Erythroblast (primary cell): ENCODE data around the gene SAP30BP.

Source experiments
- GATA1 ChIP-seq: IDR thresholded peaks from 2 replicates; pipeline ENCODE4 v1.6.1; 2011; ENCODE audit warnings: low read depth, mild to moderate bottlenecking, control low read depth, low read length, moderate library complexity
- POLR2A ChIP-seq: IDR thresholded peaks from 2 replicates; pipeline ENCODE4 v1.6.1; 2011; ENCODE audit warnings: mild to moderate bottlenecking, low read length

DNA sequence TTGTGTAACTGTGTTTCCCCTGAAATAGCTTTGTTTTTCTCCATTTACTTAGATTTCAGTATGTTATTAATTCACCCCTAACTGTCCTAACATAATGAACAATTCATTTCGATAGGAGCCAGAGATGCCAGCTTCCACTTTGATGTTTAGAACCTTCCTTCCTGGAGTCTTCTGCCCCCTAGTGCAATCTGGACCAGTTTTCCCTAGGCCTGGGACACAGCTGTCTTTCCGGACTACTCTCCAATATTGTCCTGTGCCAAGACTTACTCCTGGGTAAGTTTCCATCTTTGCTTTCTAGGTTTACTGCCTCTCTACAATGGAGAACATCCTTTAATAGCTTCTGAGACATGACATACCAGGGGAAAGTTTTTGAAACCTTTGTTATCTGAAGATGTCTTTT lies 13.0 kb upstream of the SAP30BP start:
- no peak for TF ChIP-seq GATA1
- TF ChIP-seq POLR2A = no peak
